Endothelial cell of umbilical vein (primary cell): Measurements from ENCODE around the gene TBC1D8.

Source experiments
- CTCF ChIP-seq, 2 donors: IDR thresholded peaks; 1 replicate in 1 of 2; 2 replicates in 1 of 2; pipeline ENCODE4 v1.5.1; 2011; ENCODE audit warnings: low read length in 2 of 2, mild to moderate bottlenecking in 2 of 2, moderate library complexity in 2 of 2, control low read depth in 1 of 2, inconsistent platforms in 1 of 2, low read depth in 1 of 2; ENCODE audit not compliant: insufficient read depth in 1 of 2; ENCODE audit errors: extremely low read depth in 1 of 2
- MYC ChIP-seq: IDR thresholded peaks from one replicate; pipeline ENCODE4 v1.6.1; 2011; ENCODE audit warnings: mild to moderate bottlenecking, low read depth, low read length
- POLR2A ChIP-seq: IDR thresholded peaks from 2 replicates; pipeline ENCODE4 v1.6.1; 2012; ENCODE audit warnings: low read depth, mild to moderate bottlenecking, control low read depth, low read length

- no peak for TF ChIP-seq CTCF (IDR thresholded peaks at IDR 0.05; ENCODE audit: extremely low read depth in 1 of 2, insufficient read depth in 1 of 2, low read depth in 1 of 2, low read length in 2 of 2)
- TF ChIP-seq MYC = no peak
- TF ChIP-seq POLR2A = no peak
Measured at GRCh38 chr2:101026253-101026701, 124.9 kb downstream of the TBC1D8 start.
